Measurements from ENCODE around the gene GRK4. TPM values are rescaled to one million over a fixed set of nuclear protein-coding genes. Genes with fewer than 3 reads are reported as not detected.

GRK4 gene
- total RNA-seq, 3 donors from 2014 or later: 3.8 to 6.9 (median 5.8) TPM

DNA sequence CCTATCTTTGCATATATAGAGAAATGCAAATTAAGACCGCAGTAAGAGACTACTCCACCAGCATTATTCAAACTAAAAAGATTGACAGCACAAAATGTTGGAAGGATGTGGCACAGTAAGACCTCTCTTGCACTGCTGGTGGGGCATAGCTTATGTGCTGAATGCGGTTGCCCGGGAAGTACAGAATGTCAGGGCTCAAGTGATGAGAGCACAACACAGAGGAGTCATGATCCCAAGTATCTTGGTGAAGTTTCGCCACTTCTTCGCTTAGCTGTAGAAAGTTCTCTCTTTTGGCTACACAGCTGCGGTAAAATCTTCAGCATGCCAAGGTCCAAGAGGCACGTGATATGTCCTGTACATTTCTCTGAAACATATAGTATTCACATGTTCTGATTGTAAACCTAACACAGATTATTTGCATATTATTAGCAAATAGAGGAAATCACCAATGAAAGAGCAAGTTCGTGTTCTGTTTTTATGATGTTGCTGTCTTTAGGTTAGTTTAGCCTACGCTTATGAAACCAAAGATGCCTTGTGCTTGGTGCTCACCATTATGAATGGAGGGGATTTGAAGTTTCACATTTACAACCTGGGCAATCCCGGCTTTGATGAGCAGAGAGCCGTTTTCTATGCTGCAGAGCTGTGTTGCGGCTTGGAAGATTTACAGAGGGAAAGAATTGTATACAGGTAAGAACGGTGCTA lies 55.9 kb downstream of the GRK4 start:
- intact Hi-C loops (cut with DNase I; ENCODE audit: low total_unique reads): no loop called here
- Histone ChIP-seq H3K4me1 (no peaks in the 10 kb centered on the region), H3K36me3 (no peaks in the 10 kb centered on the region), H3K4me3 (no peak overlapping the region), H3K9me3 (peaks cover 0 to 7% of the 10 kb centered on the region in 2 donors), H3K27me3 (no peaks in the 10 kb centered on the region), H3K27ac (no peak overlapping the region)
- no peak for DNase-seq (ENCODE audit: low spot score in 2 of 2)
- TF ChIP-seq POLR2AphosphoS5 (IDR thresholded peaks at IDR 0.05): no peak

DNA sequence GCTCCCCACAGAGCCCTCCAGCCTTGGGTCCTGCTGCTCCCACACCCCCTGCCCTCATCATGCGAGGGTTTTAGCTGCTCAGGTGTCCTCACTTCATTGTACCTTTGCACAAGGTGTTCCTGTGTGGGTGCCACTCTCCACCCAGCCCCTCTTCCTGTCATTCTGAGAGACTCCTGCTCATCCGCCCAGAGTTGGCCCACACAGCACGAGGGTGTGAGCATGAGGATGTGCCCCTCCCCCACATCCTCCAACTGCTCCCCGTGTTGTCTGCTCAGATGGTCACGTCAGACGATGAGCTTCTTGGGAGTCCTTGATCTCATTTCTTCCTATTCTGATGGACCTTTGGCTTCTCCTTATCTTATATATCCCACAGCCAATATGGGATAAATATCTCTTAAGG lies 57.8 kb downstream of the GRK4 start:
- Histone ChIP-seq H3K27ac (no peak overlapping the region), H3K9me3 (peaks cover 0 to 7% of the 10 kb centered on the region in 2 donors), H3K4me1 (no peaks in the 10 kb centered on the region), H3K36me3 (no peaks in the 10 kb centered on the region), H3K4me3 (no peak overlapping the region), H3K27me3 (no peaks in the 10 kb centered on the region)
- no peak for DNase-seq (ENCODE audit: low spot score in 2 of 2)
- intact Hi-C loops (cut with DNase I; ENCODE audit: low total_unique reads): no loop called here
- TF ChIP-seq POLR2AphosphoS5 (IDR thresholded peaks at IDR 0.05) (no peak), CTCF (IDR thresholded peaks at IDR 0.05) (no peak), POLR2A (IDR thresholded peaks at IDR 0.05) (no peak)

- H3K36me3 ChIP-seq: no peaks in the 10 kb centered on the region
- H3K4me3 ChIP-seq: no peak overlapping the region
- DNase-seq (ENCODE audit: low spot score in 2 of 2): no peak
- TF ChIP-seq CTCF (IDR thresholded peaks at IDR 0.05) (no peak), POLR2A (IDR thresholded peaks at IDR 0.05) (no peak), POLR2AphosphoS5 (IDR thresholded peaks at IDR 0.05) (no peak)
- no peaks in the 10 kb centered on the region for H3K4me1 ChIP-seq
- H3K9me3 ChIP-seq: peaks cover 0 to 7% of the 10 kb centered on the region in 2 donors
- intact Hi-C loops (cut with DNase I; ENCODE audit: low total_unique reads): no loop called here
- H3K27ac ChIP-seq: no peak overlapping the region
- H3K27me3 ChIP-seq: no peaks in the 10 kb centered on the region
Measured at GRCh38 chr4:3021627-3022026, 58.3 kb downstream of the GRK4 start.

DNA sequence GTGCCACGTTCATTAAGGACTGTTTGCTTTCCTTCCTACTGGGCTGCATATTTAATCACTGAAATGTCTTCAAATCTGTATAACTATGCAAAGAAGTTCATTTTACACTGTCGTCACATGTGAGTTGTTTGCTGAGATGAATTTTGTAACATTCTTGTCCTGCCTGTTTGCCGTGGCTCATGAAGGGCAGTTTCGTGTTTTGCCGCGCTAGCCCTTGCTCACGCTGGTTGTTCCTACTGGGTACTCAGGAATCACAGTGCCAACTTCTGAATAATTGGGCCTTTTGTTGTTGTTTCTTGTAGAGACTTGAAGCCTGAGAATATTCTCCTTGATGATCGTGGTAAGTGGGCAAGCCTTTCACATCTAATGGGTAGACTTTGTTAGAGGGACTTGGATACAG lies 58.7 kb downstream of the GRK4 start:
- DNase-seq (ENCODE audit: low spot score in 2 of 2): no peak
- no peaks in the 10 kb centered on the region for H3K4me1 ChIP-seq
- H3K27ac ChIP-seq: no peak overlapping the region
- H3K27me3 ChIP-seq: no peaks in the 10 kb centered on the region
- intact Hi-C loops (cut with DNase I; ENCODE audit: low total_unique reads): no loop called here
- TF ChIP-seq POLR2A (IDR thresholded peaks at IDR 0.05) (no peak), CTCF (IDR thresholded peaks at IDR 0.05) (no peak), POLR2AphosphoS5 (IDR thresholded peaks at IDR 0.05) (no peak)
- peaks cover 0 to 7% of the 10 kb centered on the region in 2 donors for H3K9me3 ChIP-seq
- H3K36me3 ChIP-seq: no peaks in the 10 kb centered on the region
- H3K4me3 ChIP-seq: no peak overlapping the region

DNA sequence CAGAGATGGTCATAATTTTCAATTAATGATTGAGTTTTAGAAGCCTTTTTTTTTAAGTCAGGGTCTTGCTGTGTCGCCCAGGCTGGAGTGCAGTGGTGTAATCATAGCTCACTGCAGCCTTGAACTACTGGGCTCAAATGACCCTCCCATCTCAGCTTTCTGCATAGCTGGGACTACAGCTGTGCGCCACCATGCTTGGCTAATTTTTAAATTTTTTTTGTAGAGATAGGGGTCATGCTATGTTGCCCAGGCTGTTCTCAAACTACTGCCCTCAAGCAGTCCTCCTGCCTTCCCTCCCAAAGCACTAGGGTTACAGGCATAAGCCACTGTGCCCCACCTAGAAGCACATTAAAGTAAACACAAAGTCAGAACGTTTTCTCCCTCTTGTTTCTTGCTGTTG lies 59.3 kb downstream of the GRK4 start:
- Histone ChIP-seq H3K36me3 (no peaks in the 10 kb centered on the region), H3K4me3 (no peak overlapping the region), H3K27ac (no peak overlapping the region), H3K9me3 (peaks cover 0 to 7% of the 10 kb centered on the region in 2 donors), H3K4me1 (no peaks in the 10 kb centered on the region), H3K27me3 (no peaks in the 10 kb centered on the region)
- intact Hi-C loops (cut with DNase I; ENCODE audit: low total_unique reads): no loop called here
- no peak for DNase-seq (ENCODE audit: low spot score in 2 of 2)
- TF ChIP-seq POLR2AphosphoS5 (IDR thresholded peaks at IDR 0.05) (no peak), CTCF (IDR thresholded peaks at IDR 0.05) (no peak), POLR2A (IDR thresholded peaks at IDR 0.05) (no peak)

All from breast epithelium (tissue), 4 donors.